Neuron (in vitro differentiated cells): ENCODE data around the gene CYP2C9.
"Not testable (repeated sequence)": the region's sequence is repeated elsewhere in the genome, so short reads cannot be mapped to it uniquely, and the experiment has no call there.

Experiments used
- H2AFZ ChIP-seq: one replicate; pipeline ENCODE4 v1.6.1; 2013; ENCODE audit warnings: low read depth, mild to moderate bottlenecking, inconsistent platforms, low read length, moderate library complexity
- H3K27me3 ChIP-seq: one replicate; pipeline ENCODE4 v1.6.1; 2013; ENCODE audit warnings: low read length; ENCODE audit not compliant: insufficient read depth
- H3K36me3 ChIP-seq: one replicate; pipeline ENCODE4 v1.6.1; 2013; ENCODE audit warnings: low read length; ENCODE audit not compliant: insufficient read depth
- H3K4me1 ChIP-seq: one replicate; pipeline ENCODE4 v1.6.1; 2013; ENCODE audit warnings: low read length; ENCODE audit not compliant: insufficient read depth
- H3K4me3 ChIP-seq: 2 replicates; pipeline ENCODE4 v1.5.1; 2013; ENCODE audit warnings: mild to moderate bottlenecking, low read length, moderate library complexity
- H3K9me3 ChIP-seq: one replicate; pipeline ENCODE4 v1.6.1; 2013; ENCODE audit warnings: low read length

The CYP2C9 gene

DNA sequence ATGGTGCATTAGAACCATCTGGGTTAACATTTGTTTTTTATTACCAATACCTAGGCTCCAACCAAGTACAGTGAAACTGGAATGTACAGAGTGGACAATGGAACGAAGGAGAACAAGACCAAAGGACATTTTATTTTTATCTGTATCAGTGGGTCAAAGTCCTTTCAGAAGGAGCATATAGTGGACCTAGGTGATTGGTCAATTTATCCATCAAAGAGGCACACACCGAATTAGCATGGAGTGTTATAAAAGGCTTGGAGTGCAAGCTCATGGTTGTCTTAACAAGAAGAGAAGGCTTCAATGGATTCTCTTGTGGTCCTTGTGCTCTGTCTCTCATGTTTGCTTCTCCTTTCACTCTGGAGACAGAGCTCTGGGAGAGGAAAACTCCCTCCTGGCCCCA, at the start of gene CYP2C9:
Gene CYP2C9 (plus strand): TSS at position 276 of the 400 bp plus-strand sequence. CDS start 25 bp downstream, at position 301.
- H2AFZ ChIP-seq: no peak within 1 kb of the TSS
- H3K4me1 ChIP-seq: no peaks in the 10 kb centered on the region
- no peak within 1 kb of the TSS for H3K4me3 ChIP-seq
- H3K36me3 ChIP-seq: no peaks in the 10 kb centered on the region
- no peaks in the 10 kb centered on the region for H3K9me3 ChIP-seq
- H3K27me3 ChIP-seq: no peaks in the 10 kb centered on the region

DNA sequence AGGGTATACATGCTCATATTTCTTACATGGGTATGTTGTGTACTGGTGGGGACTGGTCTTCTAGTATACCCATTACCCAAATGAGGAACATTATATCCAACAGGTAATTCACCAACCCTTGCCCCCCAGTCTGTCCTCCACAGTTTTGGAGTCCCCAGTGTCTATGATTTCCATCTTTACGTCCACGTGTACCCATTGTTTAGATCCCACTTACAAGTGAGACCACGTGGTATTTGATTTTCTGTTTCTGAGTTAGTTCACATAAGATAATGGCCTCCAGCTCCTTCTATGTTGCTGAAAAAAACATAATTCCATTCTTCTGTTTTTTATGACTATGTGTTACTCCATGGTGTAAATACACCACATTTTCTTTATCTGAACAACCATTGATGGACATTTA, 49.3 kb upstream of the CYP2C9 start:
- Histone ChIP-seq H2AFZ (no peak overlapping the region), H3K9me3 (no peaks in the 10 kb centered on the region), H3K4me1 (no peaks in the 10 kb centered on the region), H3K36me3 (no peaks in the 10 kb centered on the region), H3K4me3 (no peak overlapping the region), H3K27me3 (no peaks in the 10 kb centered on the region)

DNA sequence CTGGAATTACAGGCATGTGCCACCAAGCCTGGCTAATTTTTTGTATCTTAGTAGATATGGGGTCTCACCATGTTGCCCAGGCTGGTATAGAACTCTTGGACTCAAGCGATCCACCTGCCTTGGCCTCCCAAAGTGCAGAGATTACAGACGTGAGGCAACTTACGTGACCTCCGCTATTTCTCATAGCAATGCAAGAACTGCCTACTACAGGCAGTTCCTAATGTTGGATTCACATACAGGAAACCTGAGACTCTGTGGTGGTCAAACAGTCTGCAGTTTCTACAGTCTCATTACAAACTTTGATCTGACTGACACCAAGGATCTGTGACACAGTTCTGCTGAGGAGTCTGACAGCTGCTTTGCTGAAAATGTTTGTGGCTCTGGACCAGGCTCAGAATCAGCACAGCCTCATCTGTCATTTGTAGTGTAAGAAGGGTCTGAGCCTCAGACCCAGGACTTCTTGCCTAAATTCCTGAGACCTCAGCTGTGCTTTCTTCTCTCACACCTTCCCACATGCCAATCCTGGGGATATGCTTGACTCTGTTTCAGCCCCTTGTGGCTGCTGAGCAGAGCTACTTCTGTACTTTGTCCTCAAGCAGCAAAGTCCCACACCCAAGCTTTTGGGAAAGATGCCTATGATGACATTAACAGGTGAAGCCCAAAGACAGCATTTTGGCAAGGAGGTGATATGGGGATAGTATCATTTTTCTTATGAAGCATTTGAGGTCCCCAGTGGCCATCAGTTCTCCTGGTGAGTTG, 48.0 kb upstream of the CYP2C9 start:
- H3K9me3 ChIP-seq: no peaks in the 10 kb centered on the region
- H3K36me3 ChIP-seq: no peaks in the 10 kb centered on the region
- H3K4me3 ChIP-seq: no peak overlapping the region
- no peaks in the 10 kb centered on the region for H3K4me1 ChIP-seq
- no peaks in the 10 kb centered on the region for H3K27me3 ChIP-seq
- H2AFZ ChIP-seq: no peak overlapping the region

DNA sequence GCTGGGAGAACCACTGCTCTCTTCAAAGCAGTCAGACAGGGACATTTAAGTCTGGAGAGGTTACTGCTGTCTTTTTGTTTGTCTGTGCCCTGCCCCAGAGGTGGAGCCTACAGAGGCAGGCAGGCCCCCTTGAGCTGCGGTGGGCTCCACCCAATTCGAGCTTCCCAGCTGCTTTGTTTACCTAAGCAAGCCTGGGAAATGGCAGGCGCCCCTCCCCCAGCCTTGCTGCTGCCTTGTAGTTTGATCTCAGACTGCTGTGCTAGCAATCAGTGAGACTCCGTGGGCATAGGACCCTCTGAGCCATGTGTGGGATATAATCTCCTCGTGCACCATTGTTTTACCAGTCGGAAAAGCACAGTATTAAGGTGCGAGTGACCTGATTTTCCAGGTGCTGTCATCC, 40.0 kb upstream of the CYP2C9 start:
- H3K9me3 ChIP-seq, H3K4me3 ChIP-seq, H3K4me1 ChIP-seq, H2AFZ ChIP-seq, H3K36me3 ChIP-seq, H3K27me3 ChIP-seq: not testable (repeated sequence)

DNA sequence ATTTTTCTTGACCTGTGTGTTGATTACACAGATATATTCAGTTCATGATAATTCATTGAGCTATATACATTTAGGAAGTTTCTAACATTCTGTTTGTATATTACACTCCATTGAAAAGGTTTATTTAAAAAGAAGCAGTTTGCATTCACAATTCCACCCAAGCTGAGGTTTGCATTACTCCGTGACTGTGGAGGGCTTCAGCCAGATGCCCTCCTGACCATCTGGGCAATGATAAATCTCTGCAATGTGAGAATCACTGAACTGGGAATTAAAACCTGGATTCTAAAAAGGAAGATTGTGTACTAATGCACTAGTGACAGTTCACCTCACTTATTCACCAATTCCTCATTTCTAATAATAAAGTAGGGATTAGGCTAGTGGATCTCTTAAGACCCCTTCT, 36.4 kb upstream of the CYP2C9 start:
- Histone ChIP-seq H3K4me1 (no peaks in the 10 kb centered on the region), H3K36me3 (no peaks in the 10 kb centered on the region), H2AFZ (no peak overlapping the region), H3K27me3 (no peaks in the 10 kb centered on the region), H3K4me3 (no peak overlapping the region), H3K9me3 (no peaks in the 10 kb centered on the region)

DNA sequence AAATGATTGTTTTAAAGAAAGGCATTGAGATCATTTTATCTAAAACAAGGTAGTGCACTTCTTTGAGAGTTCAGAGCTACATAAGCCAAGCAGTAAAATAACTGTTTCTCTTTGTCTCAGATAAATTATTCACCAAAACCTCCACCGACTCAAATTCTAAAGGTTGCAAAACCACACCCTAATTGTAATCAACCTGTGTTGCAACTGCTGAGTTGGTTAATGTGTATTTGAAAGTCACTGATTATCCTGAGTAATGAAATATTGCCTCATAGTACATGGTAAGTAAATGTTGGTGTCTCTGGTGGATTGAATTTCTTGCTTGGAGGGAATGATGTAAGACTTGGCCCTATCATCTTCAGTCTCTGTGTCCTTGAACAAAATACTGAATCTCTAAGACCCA, 35.9 kb upstream of the CYP2C9 start:
- H2AFZ ChIP-seq: no peak overlapping the region
- no peaks in the 10 kb centered on the region for H3K4me1 ChIP-seq
- H3K27me3 ChIP-seq: no peaks in the 10 kb centered on the region
- no peaks in the 10 kb centered on the region for H3K36me3 ChIP-seq
- H3K4me3 ChIP-seq: no peak overlapping the region
- no peaks in the 10 kb centered on the region for H3K9me3 ChIP-seq

DNA sequence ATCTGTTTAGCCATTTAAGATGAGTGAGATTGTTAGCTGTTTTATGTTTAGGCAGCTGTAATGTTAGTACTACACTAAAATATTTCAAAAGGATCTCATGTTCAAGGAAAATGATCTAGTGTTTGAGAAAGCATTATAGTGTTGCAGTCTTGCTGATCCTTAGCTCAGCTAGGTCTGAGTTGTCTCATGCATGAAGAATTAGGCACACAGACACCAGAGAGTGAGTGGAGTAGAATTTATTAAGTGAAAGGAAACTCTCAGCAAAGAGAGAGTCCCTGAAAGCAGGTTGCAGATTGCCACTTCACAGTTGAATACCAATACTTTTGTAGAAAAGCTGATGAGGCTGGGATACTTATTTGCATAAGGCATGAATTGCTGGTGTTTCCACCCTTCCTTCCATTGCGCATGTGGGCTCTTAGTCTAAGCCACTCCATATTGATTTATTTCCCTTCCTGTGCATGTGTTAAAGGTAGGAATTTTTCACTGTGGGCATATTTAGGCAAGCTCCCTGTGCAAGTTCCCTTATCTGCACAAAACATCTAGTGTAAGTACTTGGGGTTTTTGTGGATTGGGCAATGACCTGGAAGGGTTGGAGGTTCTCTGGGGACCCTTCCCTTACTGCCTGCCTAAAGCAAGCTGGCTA, 33.8 kb upstream of the CYP2C9 start:
- H2AFZ ChIP-seq, H3K9me3 ChIP-seq, H3K27me3 ChIP-seq, H3K4me1 ChIP-seq, H3K4me3 ChIP-seq, H3K36me3 ChIP-seq: not testable (repeated sequence)

DNA sequence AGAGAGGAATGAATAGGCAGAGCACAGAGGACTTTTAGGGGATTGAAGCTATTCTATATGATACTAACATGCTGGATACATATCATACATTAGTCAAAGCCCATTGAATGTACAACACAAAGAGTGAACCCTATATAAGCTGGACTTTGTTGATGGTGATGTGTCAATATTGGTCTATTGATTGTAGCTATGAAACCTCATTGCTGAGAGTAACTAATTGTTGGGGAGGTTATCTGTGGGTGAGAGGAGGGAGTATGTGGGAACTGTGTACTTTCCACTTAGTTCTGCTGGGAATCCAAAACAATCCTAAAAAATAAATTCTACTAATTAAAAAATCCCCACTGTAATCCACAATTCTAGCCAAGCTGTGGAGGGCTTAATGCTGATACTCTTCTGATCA, 22.0 kb upstream of the CYP2C9 start:
- Histone ChIP-seq H3K4me3 (no peak overlapping the region), H3K4me1 (no peaks in the 10 kb centered on the region), H3K9me3 (no peaks in the 10 kb centered on the region), H3K36me3 (no peaks in the 10 kb centered on the region), H2AFZ (no peak overlapping the region), H3K27me3 (no peaks in the 10 kb centered on the region)

DNA sequence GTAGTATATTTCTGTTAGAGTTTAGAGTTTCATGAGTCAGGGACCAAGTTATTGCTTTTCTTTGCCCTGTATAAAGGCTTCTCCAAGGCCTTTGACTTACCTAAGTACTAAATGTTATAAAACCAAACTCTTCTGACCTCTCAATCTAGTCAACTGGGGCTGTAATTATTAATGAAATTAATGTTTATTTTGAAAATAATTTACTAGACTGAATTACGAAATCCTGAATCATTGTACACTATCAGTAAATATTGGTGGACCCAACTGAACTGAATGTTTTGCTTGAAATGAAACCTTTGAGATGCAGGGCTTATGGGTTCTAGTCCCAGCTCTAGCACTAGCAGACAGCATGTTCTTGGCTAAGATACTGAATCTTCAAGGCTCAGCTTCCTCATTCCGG, 1.7 kb upstream of the CYP2C9 start:
- Histone ChIP-seq H3K4me3 (no peak overlapping the region), H3K9me3 (no peaks in the 10 kb centered on the region), H2AFZ (no peak overlapping the region), H3K36me3 (no peaks in the 10 kb centered on the region), H3K27me3 (no peaks in the 10 kb centered on the region), H3K4me1 (no peaks in the 10 kb centered on the region)

DNA sequence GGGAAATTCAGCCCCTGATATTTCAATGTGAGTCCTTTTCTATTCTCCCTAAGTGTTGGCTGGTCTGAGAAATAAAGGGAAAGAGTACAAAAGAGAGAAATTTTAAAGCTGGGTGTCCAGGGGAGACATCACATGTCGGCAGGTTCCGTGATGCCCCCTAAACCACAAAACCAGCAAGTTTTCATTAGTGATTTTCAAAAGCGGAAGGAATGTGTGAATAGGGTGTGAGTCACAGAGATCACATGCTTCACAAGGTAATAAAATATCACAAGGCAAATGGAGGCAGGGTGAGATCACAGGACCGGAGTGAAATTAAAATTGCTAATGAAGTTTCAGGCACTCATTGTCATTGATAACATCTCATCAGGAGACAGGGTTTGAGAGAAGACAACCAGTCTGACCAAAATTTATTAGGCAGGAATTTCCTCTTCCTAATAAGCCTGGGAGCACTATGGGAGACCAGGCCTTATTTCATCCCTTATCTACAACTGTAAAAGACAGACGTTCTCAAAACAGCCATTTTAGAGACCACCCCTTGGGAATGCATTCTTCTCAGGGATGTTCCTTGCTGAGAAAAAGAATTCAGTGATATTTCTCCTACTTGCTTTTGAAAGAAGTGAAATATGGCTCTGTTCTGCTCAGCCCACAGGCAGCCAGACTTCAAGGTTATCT, 5.1 kb downstream of the CYP2C9 start:
- H3K9me3 ChIP-seq, H3K4me1 ChIP-seq, H3K36me3 ChIP-seq, H3K27me3 ChIP-seq, H3K4me3 ChIP-seq, H2AFZ ChIP-seq: not testable (repeated sequence)

DNA sequence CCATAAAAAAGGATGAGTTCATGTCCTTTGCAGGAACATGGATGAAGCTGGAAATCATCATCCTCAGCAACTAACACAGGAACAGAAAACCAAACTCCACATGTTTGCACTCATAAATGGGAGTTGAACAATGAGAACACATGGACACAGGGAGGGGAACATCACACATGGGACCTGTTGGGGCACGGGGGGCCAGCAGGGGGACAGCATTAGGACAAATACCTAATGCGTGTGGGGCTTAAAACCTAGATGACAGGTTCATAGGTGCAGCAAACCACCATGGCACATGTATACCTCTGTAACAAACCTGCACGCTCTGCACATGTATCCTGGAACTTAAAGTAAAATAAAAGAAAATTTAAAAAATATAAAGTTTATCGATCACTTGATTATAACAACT, 7.7 kb downstream of the CYP2C9 start:
- not testable (repeated sequence) for H3K27me3 ChIP-seq, H3K36me3 ChIP-seq, H3K4me3 ChIP-seq, H2AFZ ChIP-seq, H3K4me1 ChIP-seq, H3K9me3 ChIP-seq

DNA sequence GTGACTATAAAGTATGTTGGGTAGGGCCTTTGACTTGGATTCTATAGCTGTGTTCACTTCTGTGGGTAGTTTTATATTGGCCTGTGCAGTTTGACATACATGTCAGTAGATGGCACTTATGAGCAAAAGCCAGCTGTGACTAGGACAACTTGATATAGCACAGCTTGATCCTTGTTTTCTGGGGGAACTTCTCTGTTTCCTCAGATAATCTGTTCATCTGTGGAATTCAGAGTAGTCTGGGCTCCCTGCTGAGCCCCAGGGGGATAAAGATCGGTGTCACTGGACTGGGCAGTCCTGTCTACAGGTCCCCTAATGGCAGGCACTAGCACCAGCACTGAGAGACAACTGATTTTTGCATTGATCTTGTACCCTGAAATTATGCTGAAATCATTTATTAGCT, 25.4 kb downstream of the CYP2C9 start:
- Histone ChIP-seq H3K9me3 (no peaks in the 10 kb centered on the region), H3K4me3 (no peak overlapping the region), H3K36me3 (no peaks in the 10 kb centered on the region), H2AFZ (no peak overlapping the region), H3K4me1 (no peaks in the 10 kb centered on the region), H3K27me3 (no peaks in the 10 kb centered on the region)

DNA sequence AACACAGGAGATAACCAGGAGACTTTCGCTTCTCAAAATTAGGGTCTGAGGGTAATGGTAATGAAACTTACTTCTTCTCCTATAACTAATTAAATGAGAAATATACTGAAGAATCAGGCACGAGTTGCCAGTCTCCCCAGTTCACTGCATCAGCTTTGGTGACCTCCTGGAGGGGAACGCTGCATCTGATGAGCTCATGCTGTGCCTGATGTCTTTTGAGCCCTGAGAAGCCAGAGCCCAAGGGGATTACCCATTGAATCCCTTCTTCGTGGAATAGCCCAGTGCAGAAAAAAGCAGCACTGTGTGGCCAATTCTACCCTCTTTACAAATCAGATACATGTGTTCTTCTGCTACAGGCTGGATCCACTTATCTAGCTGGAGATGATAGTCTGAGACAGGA, 45.1 kb downstream of the CYP2C9 start:
- H3K4me1 ChIP-seq: no peaks in the 10 kb centered on the region
- no peaks in the 10 kb centered on the region for H3K9me3 ChIP-seq
- no peaks in the 10 kb centered on the region for H3K27me3 ChIP-seq
- no peak overlapping the region for H3K4me3 ChIP-seq
- no peak overlapping the region for H2AFZ ChIP-seq
- no peaks in the 10 kb centered on the region for H3K36me3 ChIP-seq
